DOHH2 (cell line): ENCODE data around the gene XRCC4.

Experiments
- CTCF ChIP-seq: fragments of 200-600 bp; sonication (generic); IDR thresholded peaks from one replicate; pipeline ENCODE4 v1.5.1; 2014; ENCODE audit warnings: antibody characterized with exemption, mild to moderate bottlenecking, low read depth, low read length; ENCODE audit not compliant: poor library complexity, severe bottlenecking
- EZH2phosphoT487 ChIP-seq: fragments of 200-600 bp; sonication (generic); IDR thresholded peaks from 2 replicates; pipeline ENCODE4 v1.6.1; 2017; ENCODE audit warnings: borderline replicate concordance, mild to moderate bottlenecking, antibody characterized with exemption, low read length, moderate library complexity, mixed read lengths

GRCh38 chr5:83256091-83256780 is 178.9 kb downstream of the XRCC4 start:
- TF ChIP-seq CTCF, result no peak
- TF ChIP-seq EZH2phosphoT487, result no peak
